Measurements from ENCODE around the gene CCDC60. TPM values are rescaled to one million over a fixed set of nuclear protein-coding genes. Genes with fewer than 3 reads are reported as not detected.

Gene CCDC60
- polyA plus RNA-seq, 1 donor = 0.18 TPM

DNA sequence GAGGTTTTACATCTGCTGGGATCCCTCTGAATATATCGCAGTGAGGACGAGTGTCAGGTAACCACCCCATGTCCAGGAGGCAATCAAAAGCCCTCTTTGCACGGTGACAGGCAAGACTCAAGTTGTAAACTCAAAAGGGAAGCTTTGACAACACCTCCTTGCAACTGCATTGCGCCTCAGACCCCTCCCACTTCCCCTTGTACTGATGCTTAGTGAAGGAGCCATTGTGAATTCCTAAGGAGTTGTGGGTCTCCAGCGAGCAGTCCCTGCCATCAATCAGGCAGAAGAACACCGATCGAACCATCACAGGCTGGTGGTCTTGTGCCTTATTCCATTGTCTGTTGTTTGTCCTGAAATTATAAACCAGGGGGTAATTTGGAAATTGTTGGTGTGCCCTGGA, 112.6 kb downstream of the CCDC60 start:
- DNase-seq = no peak

DNA sequence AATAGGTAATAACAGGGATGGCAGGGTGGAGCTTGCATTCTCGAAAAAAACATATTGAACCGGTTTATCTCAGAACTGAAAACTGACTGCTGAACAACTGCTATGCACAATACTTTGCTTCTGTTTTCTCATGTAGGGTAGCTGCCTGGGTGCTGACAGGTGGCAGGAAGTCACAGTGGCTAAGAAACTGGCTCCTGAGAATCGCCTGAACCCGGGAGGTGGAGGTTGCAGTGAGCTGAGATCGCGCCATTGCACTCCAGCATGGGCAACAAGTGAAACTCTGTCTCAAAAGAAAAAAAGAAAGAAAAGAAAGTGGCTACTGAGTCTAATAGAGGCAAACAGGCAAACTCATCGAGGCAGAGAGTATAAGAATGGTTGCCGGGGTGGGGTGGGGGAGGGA, 113.1 kb downstream of the CCDC60 start:
- no peak for DNase-seq

DNA sequence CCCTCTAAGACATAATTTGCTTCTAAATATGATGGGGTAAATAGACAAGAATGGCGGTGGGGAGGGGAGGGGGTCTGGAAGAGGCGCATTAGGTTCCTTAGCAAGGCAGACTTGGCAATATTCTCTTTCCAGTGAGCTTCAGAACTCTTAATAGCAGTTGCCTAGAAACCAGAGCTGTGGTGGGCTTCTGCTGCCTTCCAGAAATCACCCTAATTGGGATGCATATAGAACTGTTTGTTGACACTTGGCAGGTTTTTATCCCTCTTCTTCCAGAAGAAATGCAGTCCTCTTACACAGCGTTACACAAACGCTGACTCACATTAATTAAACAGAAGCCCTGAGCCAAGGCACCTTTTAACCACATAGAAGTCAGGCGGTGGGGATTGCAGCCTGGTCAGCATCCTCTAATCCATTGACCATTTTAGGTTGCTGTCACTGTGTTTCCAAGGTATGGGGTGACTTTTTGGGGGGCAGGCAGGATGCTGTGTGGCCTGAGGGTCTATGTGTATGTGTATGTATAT, 114.1 kb downstream of the CCDC60 start:
- no peak for DNase-seq

DNA sequence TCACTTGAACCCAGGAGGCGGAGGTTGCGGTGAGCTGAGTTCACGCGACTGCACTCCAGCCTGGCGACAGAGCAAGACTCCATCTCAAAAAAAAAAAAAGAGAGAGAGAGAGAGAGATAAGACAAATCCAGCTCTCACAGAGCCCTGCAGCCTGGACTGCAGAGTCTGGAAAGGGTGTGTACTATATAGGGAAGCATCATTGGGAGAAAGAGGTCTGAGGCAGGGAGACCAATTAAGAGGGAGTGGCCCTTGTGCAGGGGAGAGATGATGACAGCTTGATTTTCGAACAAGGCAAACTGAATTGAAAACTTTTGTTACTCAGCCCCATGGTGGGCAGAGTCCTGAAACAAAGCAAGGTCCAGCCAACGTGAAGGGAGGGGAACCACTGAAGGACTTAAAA, 116.2 kb downstream of the CCDC60 start:
- DNase-seq = no peak

DNA sequence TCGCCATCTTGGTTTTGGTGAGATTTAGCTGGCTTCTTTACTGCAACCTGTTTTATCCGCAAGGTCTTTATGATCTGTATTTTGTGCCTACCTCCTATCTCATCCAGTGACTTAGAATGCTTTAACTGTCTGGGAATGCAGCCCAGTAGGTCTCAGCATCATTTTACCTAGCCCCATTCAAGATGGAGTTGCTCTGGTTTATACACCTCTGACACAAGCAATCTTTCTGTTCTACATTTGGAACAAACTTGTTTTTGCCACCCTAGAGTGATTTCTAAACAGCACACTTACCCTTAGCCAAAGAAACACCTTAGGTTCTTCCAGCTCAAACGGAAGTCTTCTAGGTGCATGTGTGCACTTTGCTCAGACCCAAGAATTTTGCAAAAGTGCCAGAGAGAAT, 122.3 kb downstream of the CCDC60 start:
- no peak for DNase-seq

DNA sequence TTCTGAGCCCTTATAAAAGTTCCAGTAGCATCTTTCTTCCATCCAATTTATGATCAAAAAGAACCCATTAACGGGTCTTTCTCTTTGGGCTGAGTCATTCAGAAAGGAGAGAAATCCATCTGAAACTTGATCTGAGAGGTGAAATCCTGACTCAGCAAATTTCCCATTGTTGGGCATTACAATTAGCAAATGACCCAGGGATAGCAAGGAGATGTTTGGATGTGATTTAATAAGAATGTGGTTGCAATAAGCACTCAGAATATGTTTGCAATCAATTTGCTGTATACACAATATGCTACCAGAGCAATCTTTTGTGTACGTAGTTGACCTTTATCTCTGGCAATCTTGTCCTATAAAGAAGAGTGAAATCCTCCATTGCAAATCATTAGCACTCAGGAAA, 122.7 kb downstream of the CCDC60 start:
- no peak for DNase-seq

DNA sequence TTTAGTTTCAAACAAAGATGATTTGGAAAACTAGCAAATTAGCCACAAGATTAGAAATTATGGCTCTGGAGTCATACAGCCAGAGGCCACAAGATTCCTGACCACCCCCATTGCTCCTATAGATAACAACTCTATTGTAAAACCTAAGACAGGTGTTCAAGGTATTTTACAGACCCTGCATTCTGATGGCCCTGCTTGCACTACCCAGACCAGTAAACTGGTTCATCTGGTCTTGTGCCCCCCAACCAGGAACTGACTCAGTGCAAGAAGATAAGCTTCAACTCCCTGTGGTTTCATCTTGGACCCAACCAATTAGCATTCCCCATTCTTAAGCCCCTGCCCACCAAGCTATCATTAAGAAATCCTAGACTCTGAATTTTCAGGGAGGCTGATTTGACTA, 125.0 kb downstream of the CCDC60 start:
- no peak for DNase-seq

DNA sequence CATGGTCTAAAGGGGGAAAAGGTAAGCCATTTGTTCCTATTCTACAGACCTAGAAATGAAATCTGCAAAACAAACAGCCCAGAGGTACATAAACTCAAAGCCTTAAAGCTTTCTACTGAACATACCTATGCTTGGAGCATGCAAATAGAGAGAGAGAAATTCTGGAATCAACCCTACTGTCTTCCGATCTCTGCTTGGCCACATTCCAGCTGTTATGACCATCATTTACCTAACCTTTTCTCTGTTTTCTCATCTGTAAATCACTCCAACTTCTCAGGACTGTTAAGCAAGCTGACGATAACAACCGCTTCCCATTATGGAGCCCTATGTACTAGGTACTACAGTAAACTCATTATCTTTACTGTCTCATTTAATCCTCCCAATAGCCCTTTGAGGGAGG, 126.3 kb downstream of the CCDC60 start:
- DNase-seq = no peak

DNA sequence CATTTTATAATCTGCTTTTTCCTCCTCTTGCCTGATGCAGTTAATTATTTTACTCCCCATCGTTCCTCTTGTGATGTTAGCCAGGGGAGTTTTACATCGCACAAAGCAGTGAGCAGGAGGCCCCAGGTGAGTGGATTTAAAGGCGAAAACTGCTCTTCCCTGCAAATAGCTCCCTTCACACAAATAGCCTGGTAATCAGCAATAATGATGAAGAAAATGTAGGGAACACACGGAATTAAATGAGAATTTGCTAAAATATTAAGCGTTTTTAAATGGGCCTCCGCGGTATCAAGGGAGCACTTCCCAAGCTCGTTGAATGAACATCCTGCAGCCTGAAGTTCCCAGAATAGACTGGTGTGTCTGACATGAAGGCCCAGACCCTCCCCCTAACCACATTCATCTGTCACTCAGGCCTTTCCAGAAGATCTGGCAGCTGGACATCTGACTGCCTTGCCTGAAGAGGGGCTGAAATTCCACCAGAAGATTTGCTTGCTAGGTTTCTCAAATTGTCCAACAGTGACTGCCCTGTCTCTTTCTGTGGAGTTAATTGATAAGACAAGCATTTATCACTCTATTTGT, 127.2 kb downstream of the CCDC60 start:
- no peak for DNase-seq

DNA sequence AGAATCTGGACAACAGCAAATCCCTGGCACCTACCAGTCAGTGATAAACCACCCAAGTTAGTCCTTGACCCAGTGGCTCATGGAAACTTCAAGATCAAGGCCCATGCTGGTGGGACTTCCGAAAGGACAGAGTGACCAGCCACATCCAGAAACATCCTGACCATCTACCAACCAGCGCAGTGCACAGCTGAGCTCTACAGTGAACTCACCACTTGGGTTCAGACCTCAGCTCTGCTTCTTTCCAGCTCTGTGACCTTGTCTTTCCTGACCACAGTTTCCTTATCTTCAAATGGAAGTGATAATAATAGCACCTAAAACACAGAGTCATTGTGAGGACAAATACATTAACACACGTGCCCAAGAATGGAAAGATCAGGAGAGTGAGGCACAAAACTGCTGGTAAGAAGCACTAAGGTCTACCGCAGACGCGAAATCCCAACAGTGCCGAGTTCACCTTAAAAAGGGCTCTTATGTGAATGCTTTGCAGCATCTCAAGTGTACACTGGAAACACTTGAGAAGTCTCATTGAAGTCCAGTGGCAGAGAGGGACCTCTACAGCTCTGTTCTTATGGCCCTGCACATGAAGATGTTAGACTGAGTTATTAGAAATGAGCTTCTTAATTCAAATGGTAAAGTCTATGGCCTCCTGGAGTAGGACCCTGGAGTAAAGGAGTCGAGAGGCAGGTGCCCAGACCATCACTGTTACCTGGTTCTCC, 128.8 kb downstream of the CCDC60 start:
- no peak for DNase-seq

DNA sequence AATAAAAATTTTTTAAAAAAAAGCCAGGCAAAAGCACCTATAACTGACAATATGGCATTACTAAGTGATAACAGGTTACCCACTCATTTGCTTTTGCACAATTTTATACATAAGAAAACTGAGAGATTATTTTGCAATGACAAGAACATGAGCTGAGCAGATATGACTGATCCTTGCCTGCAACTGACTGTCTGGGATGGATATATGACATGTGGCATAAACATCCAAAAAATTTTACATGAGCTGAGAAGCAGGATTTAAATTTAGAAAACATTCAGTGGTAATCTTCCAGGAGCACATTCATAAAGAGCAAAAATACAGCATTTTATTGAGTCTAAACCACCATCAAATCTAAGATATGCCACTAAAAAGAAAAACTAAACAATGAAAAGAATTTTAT, 133.8 kb downstream of the CCDC60 start:
- no peak for DNase-seq

DNA sequence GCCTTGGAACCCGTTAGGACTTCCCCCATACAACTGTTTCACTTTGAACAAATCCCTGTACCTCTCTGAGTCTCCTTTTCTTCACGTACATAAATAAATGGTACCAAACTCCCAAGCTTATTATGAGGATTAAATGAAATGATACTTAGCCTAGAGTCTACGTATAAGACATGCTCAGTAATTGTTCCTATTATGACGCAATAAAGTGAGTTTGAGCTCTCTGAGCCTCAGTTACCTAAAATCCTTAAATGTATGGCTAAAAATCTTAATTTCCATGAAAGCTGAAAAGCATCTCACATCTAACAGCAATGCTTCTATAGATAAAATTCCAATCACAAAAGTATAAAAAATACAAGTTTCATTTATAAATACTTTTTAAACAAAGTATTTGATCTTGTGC, 141.1 kb downstream of the CCDC60 start:
- DNase-seq = no peak

DNA sequence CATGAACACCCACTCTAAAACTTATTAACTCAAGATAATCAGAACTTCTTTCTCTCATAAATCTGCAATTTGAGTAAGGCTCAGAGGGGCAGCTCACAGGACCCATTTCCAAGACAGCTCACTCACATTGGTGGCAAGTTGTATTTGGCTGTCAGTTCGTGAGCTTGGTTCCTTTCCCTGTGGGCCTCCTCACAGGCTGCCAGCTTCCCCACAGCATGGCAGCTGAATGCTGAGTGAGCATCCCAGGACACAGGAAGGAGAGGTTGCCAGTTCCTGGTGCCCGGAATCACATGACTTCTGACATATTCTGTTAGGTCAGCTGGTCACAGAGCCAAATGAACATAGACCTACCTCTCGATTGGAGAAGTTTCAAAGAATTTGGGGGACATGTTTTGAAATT, 142.4 kb downstream of the CCDC60 start:
- no peak for DNase-seq

DNA sequence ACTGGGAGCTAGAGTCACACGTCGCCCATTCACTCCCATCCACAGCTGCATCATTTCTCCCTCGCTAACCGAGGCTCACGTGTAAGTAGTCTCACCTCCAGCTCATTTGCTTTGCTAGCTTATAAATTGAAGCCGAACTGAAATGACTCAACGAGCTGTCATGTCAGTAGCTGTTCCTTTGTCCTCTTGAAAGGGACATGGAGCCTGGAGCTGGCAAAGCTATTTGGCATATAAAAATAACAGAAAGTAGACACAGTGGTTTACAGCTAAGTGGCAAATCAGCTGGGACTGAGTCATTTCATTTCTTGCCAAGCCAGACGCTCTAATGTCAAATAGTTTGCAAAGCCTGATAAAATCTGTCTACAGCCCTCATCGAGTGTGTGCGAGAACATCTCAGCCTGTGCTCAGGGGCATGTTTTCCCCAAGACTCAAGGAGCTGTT, 144.6 kb downstream of the CCDC60 start:
- DNase-seq = no peak

DNA sequence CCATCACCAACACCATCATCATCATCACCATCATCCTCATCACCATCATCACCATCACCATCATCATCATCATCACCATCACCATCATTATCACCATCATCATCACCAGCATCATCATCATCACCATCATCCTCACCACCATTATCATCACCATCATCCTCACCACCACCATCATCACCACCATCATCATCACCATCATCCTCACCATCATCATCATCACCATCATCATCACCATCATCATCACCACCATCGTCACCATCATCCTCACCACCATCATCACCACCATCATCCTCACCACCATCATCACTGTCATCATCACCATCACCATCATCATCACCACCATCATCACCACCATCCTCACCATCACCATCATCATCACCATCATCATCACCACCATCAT, 146.0 kb downstream of the CCDC60 start:
- no peak for DNase-seq

DNA sequence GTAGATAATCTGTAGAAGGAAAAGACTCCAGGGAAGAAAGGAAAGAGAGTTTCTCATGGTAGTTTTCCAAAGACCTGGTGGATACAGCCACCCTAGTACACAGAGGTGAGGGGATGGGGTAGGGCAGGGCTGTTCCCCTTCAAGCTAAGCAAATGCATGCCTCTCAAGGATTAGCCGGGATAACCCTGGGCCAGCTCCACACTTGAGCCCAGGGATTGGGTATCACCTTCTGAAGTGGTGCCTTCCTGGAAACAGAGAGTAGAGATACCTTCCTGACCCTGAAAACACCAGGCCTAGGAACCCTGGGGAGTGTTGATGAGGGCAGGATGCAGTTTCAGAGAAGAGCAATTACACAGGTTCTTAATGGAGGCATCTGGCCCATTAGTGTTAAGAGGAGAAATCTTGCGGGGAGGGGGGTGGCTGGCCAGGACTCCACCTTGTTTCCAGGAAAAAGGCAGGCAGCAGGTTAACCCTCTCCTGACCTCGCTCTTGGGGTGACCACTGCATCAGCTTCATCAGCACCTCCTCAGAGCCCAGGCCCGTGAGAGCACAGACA, 152.1 kb downstream of the CCDC60 start:
- DNase-seq = no peak

DNA sequence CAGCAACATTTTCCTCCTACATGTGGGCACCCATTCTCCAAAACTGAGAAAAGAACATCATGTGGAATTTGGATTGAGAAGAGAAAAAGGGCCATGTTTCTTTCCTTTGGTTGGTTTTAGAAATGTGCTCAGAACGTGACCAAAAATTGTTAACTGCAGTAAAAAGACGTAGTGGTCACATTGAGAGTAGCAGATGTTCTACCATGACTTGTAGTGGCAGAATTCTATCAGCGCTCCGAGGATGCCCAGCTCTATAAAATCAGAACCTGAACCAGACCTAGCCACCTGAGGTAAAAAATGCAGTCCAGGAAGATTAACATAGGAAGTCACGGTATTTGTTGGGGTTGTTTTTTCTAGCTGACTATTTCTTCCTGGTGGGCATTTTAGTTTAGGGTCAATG, 157.3 kb downstream of the CCDC60 start:
- no peak for DNase-seq

DNA sequence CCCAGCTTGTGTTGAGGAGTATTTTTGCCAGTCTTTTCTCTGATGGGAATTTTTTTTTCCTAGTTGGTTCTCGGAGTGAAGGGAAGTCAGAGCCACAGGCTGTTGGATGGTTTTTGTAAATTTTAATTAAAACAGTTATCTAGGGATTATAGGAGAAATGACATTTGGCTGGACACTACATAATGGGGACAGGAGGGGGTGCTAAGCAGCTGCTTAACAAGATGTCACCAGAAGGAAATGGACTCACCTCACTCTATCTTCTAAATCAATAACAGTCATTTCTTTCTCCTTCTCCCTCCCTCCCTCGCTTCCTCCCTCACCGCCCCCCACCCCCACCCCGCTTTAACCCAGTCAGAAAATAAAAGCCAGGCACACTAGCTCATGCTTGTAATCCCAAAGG, 165.7 kb downstream of the CCDC60 start:
- DNase-seq = no peak

DNA sequence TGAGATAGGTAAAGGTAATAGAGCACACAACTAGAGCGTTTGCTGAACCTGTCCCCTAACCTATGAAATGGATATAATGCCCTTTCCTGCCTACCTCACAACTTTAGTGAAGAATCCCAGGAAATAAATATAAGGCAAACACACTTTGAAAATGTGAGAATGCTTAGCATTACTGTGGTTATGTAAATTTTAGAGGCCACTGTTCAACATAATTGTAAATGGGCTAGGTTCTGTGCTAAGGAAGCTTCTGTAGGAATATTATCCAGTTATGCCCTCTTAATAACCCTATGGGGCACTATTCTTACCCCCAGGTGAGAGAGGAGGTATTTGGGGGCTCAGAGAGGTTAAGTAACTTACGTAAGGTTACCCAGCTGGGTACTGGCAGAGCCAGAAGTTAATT, 166.5 kb downstream of the CCDC60 start:
- DNase-seq = no peak

DNA sequence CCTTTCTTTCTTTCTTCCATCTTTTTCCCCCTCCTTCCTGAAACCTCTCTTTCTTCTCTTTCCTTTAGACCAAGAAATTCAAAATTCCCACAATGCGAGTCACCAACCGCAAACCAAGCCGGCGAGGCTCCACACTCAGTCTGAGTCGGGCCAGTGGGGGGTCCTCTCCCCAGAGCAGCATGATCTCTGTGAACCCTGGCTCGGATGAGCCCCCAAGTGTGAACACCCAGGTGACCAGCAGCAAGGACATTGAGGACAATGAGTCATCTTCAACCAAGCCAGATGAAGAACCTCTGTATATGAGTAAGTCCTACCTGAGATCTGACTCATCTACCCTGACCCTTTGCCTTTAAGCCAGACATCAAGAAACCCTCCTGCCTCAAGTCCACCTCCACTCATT, 170.5 kb downstream of the CCDC60 start:
- DNase-seq = no peak

DNA sequence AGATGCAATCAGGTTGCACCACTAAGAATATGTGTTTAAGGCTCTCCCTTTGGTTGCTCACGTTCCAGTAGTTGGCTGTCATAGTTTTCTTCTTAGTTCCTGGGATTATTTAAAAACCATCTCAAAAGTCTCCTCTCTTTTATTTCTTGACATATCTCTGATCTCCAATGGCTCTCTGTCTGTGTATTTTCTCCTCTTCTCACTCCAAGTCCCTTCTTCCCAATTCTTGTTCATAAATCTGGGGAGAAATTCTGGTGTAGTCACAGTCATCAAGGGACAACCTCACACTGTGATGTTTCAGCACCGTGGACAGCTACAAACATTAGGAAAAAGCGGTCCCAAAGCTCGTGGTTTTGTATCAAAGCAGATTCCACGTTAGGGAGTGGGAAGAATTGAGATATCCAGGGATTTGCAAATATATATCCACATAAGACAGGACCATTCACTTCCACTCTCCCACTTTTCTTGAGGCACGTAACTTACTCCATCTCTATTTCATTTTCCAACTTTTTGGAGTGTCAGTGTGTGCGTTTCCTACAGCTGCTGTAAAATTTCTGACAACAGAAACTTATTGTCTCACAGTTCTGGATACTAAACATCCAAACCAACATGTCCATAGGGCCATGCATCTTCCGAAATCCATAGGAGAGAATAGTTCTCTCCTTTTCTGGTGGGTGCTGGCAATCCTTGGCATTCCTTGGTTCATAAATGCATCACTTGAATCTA, 178.4 kb downstream of the CCDC60 start:
- peak; percentile 57 for DNase-seq

DNA sequence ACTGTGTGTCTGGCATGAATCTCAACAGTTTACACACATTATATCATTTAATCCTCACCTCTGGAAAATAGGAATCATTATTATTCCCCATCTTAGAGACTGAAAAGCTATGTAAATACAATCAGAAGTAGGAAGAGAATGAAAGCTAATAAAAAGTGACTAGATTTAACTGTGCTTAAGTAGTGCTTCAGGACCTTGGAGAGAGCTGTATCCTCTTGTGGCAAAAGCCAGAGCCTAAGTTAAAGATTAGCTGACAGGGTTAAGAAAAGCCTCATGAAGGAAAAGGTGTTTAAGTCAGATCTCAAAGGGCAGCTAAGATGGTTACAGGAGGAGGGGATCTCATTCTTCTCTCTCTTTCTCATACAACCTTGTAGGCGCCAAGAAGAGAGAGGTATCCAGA, 193.7 kb downstream of the CCDC60 start:
- DNase-seq = peak; percentile 53

DNA sequence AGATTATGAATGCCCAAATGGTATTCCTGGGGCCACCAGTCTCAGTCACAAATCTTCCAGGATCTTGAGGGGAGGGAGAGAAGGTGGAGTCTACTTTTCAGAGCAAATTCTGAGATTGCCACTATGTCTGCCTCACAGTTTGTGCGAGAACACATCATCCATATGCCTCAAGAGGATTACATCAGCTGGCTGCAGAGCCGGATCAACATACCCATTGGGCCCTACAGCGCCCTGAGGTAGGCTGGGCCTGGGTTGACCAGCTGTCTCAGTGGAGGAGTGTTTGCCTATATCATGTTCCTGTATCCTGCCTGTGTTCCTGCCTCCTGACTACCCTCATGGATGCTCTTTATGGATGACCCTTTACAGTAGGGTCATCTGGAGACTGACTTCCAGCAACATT, 205.9 kb downstream of the CCDC60 start:
- no peak for DNase-seq

All from left kidney (tissue), 2 donors.